Panc1 (cell line): ENCODE results near the gene SULT2B1. TPM values are rescaled to one million over a fixed set of nuclear protein-coding genes. Genes with fewer than 3 reads are reported as not detected.

Source experiments
- ATAC-seq: fragments of 200-7000 bp; cut with Tn5 transposase; 2 replicates; pipeline ENCODE4 v1.9.1; 2020; ENCODE audit warnings: mild to moderate bottlenecking, moderate library complexity
- BruUV-seq: library from RNA; stranded (reverse); fragments of 400-500 nt; replicated peaks from 2 replicates; lab custom pipeline; 2021; lab: Mats Ljungman, UMichigan
- CTCF ChIA-PET: fragments of 300-600 bp; sonication (Branson Sonifier 250); formaldehyde crosslinking; loops from one replicate; lab custom pipeline; 2022; ENCODE audit warnings: antibody characterized with exemption; lab: Charles Lee
- POLR2A ChIA-PET: fragments of 300-600 bp; sonication (Branson Sonifier 250); formaldehyde crosslinking; loops from one replicate; lab custom pipeline; 2022; ENCODE audit warnings: antibody characterized with exemption; lab: Charles Lee
- DNase-seq: peaks from one replicate; pipeline ENCODE4 v3.0.0-alpha.2; 2010; ENCODE audit warnings: low read depth, low spot score
- H3K27ac ChIP-seq: 2 replicates; pipeline ENCODE4 v1.5.1; 2011; ENCODE audit warnings: mild to moderate bottlenecking, low read length, inconsistent platforms
- H3K27me3 ChIP-seq: fragments of 200-500 bp; sonication (Bioruptor generic); 2 replicates; pipeline ENCODE4 v1.6.0; 2014; ENCODE audit warnings: low read length, inconsistent platforms; ENCODE audit not compliant: control insufficient read depth, insufficient read depth
- H3K36me3 ChIP-seq: fragments of 200-500 bp; sonication (Bioruptor generic); 2 replicates; pipeline ENCODE4 v1.5.1; 2014; ENCODE audit warnings: inconsistent platforms, mild to moderate bottlenecking, low read length, moderate library complexity; ENCODE audit not compliant: control insufficient read depth, insufficient read depth
- H3K4me1 ChIP-seq: 2 replicates; pipeline ENCODE4 v1.5.1; 2011; ENCODE audit warnings: inconsistent platforms, mild to moderate bottlenecking, low read length, moderate library complexity; ENCODE audit not compliant: control insufficient read depth, insufficient read depth
- H3K4me3 ChIP-seq, 2 experiments: 2 replicates each; pipeline ENCODE4 v1.5.1; 2011 to 2012; ENCODE audit warnings: low read depth in 2 of 2, low read length in 2 of 2, mild to moderate bottlenecking in 2 of 2, inconsistent platforms in 1 of 2, moderate library complexity in 1 of 2
- H3K9me3 ChIP-seq: fragments of 200-500 bp; sonication (Bioruptor generic); 2 replicates; pipeline ENCODE4 v1.5.1; 2014; ENCODE audit warnings: low read depth, mild to moderate bottlenecking, inconsistent platforms, low read length, moderate library complexity; ENCODE audit not compliant: control insufficient read depth, insufficient read depth
- CTCF ChIP-seq: fragments of 450-650 bp; IDR thresholded peaks from 2 replicates; pipeline ENCODE4 v1.5.1; 2017; ENCODE audit warnings: mild to moderate bottlenecking
- POLR2AphosphoS5 ChIP-seq: IDR thresholded peaks from 2 replicates; pipeline ENCODE4 v1.6.1; 2012; ENCODE audit warnings: mild to moderate bottlenecking, low read depth, low read length, moderate library complexity
- REST ChIP-seq, 2 experiments: IDR thresholded peaks; 2 replicates each; pipeline ENCODE4 v1.6.1; 2011 to 2012; ENCODE audit warnings: low read depth in 2 of 2, control low read depth in 1 of 2, low read length in 1 of 2, mild to moderate bottlenecking in 1 of 2, moderate library complexity in 1 of 2; ENCODE audit not compliant: insufficient read depth in 1 of 2
- SIN3A ChIP-seq: IDR thresholded peaks from 2 replicates; pipeline ENCODE4 v1.6.1; 2012; ENCODE audit warnings: low read depth, mild to moderate bottlenecking, low read length, moderate library complexity, borderline replicate concordance; ENCODE audit not compliant: insufficient read depth
- TCF7L2 ChIP-seq: IDR thresholded peaks from 2 replicates; pipeline ENCODE4 v1.6.1; 2011; ENCODE audit warnings: mild to moderate bottlenecking, low read depth, low read length, inconsistent platforms
- in situ Hi-C: cut with HindIII; loops from 2 replicates; pipeline ENCODE4 v1.10.0; 2016; ENCODE audit warnings: low sequenced_read_pairs, low pct_unique_long_range_greater_than_20kb
- intact Hi-C: fragments of 100-400 bp; cut with micrococcal nuclease; formaldehyde crosslinking; loops from one replicate; pipeline ENCODE4 v1.10.0; 2022; ENCODE audit not compliant: unreplicated experiment
- total RNA-seq: library from RNA; stranded (reverse); gene quantifications from one replicate; pipeline ENCODE4 v1.2.1, GENCODE V29; 2021; ENCODE audit not compliant: unreplicated experiment

SULT2B1 gene
- total RNA-seq, 1 experiment from 2014 or later = 3.6 TPM

- H3K27me3 ChIP-seq = no peaks in the 10 kb centered on the region
- DNase-seq (no peak), ATAC-seq (no peak)
- no peaks in the 10 kb centered on the region for H3K36me3 ChIP-seq
- TF ChIP-seq TCF7L2 (no peak), REST (IDR thresholded peaks at IDR 0.05; ENCODE audit: insufficient read depth in 1 of 2, low read depth in 2 of 2, low read length in 1 of 2) (no peak), CTCF (no peak), SIN3A (no peak), POLR2AphosphoS5 (no peak)
- ChIA-PET CTCF (no interaction called here), POLR2A (no interaction called here)
- intact Hi-C loops (no loop called here), in situ Hi-C loops (no loop called here)
- no peaks in the 10 kb centered on the region for H3K9me3 ChIP-seq
- H3K4me1 ChIP-seq = peaks cover 12% of the 10 kb centered on the region
- no TSS peak for BruUV-seq
- H3K27ac ChIP-seq = no peak overlapping the region
- no peak overlapping the region for H3K4me3 ChIP-seq
These were observed 3.6 kb upstream of the SULT2B1 start for GRCh38 chr19:48548253-48548911.

- H3K27ac ChIP-seq = no peak overlapping the region
- ATAC-seq (no peak), DNase-seq (no peak)
- no peaks in the 10 kb centered on the region for H3K36me3 ChIP-seq
- H3K9me3 ChIP-seq = no peaks in the 10 kb centered on the region
- H3K27me3 ChIP-seq = no peaks in the 10 kb centered on the region
- no peak for TF ChIP-seq POLR2AphosphoS5
- TF ChIP-seq REST (IDR thresholded peaks at IDR 0.05; ENCODE audit: insufficient read depth in 1 of 2, low read depth in 2 of 2, low read length in 1 of 2) = no peak
- no peak for TF ChIP-seq SIN3A
- TF ChIP-seq CTCF = no peak
- no peak for TF ChIP-seq TCF7L2
- POLR2A ChIA-PET = no interaction called here
- no peak overlapping the region for H3K4me3 ChIP-seq
- no TSS peak for BruUV-seq
- intact Hi-C loops (no loop called here), in situ Hi-C loops (no loop called here)
- CTCF ChIA-PET = no interaction called here
- peaks cover 19% of the 10 kb centered on the region for H3K4me1 ChIP-seq
These were observed 2.6 kb upstream of the SULT2B1 start for GRCh38 chr19:48549380-48549779.
